Measurements from ENCODE around the gene UAP1L1.

DNA sequence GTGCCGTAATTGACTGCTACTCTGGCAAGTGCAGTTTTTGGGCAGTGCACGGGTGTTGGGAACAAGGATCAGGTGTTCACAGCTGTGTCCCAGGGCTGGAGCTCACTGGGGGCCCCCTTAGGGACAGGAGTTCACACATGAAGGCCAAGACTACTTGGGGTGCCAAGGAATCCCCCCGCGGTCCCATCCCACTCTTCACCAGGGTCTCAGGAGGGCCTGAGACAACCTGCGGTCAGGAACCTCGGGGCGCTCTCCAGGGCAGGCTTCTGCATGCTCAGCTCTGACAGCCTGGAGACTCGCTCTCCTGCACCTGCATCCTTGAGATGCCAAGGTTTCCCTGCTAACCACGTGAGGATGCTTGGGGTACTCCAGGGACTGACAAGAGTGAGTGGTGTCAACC, 7.2 kb downstream of the UAP1L1 start:
- TF ChIP-seq CTCF (IDR thresholded peaks at IDR 0.05) (no peak), POLR2A (IDR thresholded peaks at IDR 0.05; ENCODE audit: low read length) (no peak)

Measured in A549 (cell line).